SK-N-SH (cell line): ENCODE measurements around the gene ANO10. TPM values are rescaled to one million over a fixed set of nuclear protein-coding genes. Genes with fewer than 3 reads are reported as not detected.

ENCODE experiments used
- CTCF ChIA-PET: fragments of 300-600, 350-600 bp; formaldehyde crosslinking; extraction: SDS; loops from one replicate; lab custom pipeline; 2021; lab: Yijun Ruan, JAX
- POLR2A ChIA-PET: fragments of 350-600 bp; sonication (Branson Sonifier 250); formaldehyde crosslinking; extraction: SDS; loops from one replicate; lab custom pipeline; 2020; ENCODE audit warnings: antibody characterized with exemption, inconsistent platforms; lab: Yijun Ruan, JAX
- DNase-seq: peaks from one replicate; pipeline ENCODE4 v3.0.0; 2012
- H2AFZ ChIP-seq: fragments of 200-600 bp; sonication (generic); 2 replicates; pipeline ENCODE4 v1.8.1; 2016; ENCODE audit warnings: antibody characterized with exemption, mild to moderate bottlenecking, low read depth
- H3F3A ChIP-seq: fragments of 200-600 bp; sonication (generic); replicated peaks from 2 replicates; pipeline ENCODE3; 2016; ENCODE audit warnings: antibody characterized with exemption, mild to moderate bottlenecking; ENCODE audit not compliant: insufficient read depth
- H3K27ac ChIP-seq, 2 experiments: fragments of 200-500 bp in 1 of 2; fragments of 200-600 bp in 1 of 2; sonication (Bioruptor generic) in 1 of 2; sonication (generic), shearing (Covaris generic) in 1 of 2; 2 replicates each; pipeline versions ENCODE4 v1.5.1 to v1.6.1; 2014 to 2016; ENCODE audit warnings: low read depth in 2 of 2, inconsistent platforms in 1 of 2, low read length in 1 of 2, mild to moderate bottlenecking in 1 of 2, mixed read lengths in 1 of 2
- H3K27me3 ChIP-seq: fragments of 200-600 bp; sonication (generic), shearing (Covaris generic); 2 replicates; pipeline ENCODE4 v1.6.1; 2016; ENCODE audit warnings: mixed run types; ENCODE audit not compliant: insufficient read depth
- H3K36me3 ChIP-seq, 2 experiments: fragments of 200-500 bp in 1 of 2; fragments of 200-600 bp in 1 of 2; sonication (Bioruptor generic) in 1 of 2; sonication (generic) in 1 of 2; replicated peaks in 1 of 2; 2 replicates each; pipeline versions ENCODE3 to v1.5.1; 2014 to 2016; ENCODE audit warnings: low read length in 1 of 2, mild to moderate bottlenecking in 1 of 2; ENCODE audit not compliant: insufficient read depth in 2 of 2, control insufficient read depth in 1 of 2
- H3K4me1 ChIP-seq, 2 experiments: fragments of 200-500 bp in 1 of 2; fragments of 200-600 bp in 1 of 2; sonication (Bioruptor generic) in 1 of 2; sonication (generic), shearing (Covaris generic) in 1 of 2; 2 replicates each; pipeline versions ENCODE4 v1.5.1 to v1.6.1; 2014 to 2016; ENCODE audit warnings: low read depth in 1 of 2, low read length in 1 of 2, mixed run types in 1 of 2; ENCODE audit not compliant: insufficient read depth in 2 of 2, control insufficient read depth in 1 of 2
- H3K4me2 ChIP-seq: fragments of 200-600 bp; sonication (generic), shearing (Covaris generic); 2 replicates; pipeline ENCODE4 v1.6.1; 2017; ENCODE audit warnings: mixed run types
- H3K4me3 ChIP-seq, 2 experiments: fragments of 200-500 bp in 1 of 2; fragments of 200-600 bp in 1 of 2; sonication (Bioruptor generic) in 1 of 2; sonication (generic), shearing (Covaris generic) in 1 of 2; 2 replicates each; pipeline versions ENCODE4 v1.5.1 to v1.8.1; 2014 to 2016; ENCODE audit warnings: low read depth in 2 of 2, inconsistent platforms in 1 of 2, low read length in 1 of 2, mild to moderate bottlenecking in 1 of 2, mixed read lengths in 1 of 2, moderate library complexity in 1 of 2
- H3K79me2 ChIP-seq: fragments of 200-600 bp; sonication (generic); 2 replicates; pipeline ENCODE4 v1.8.1; 2017; ENCODE audit warnings: mild to moderate bottlenecking; ENCODE audit not compliant: insufficient read depth
- H3K9ac ChIP-seq: fragments of 200-600 bp; sonication (generic); 2 replicates; pipeline ENCODE4 v1.6.1; 2017; ENCODE audit warnings: mixed run types
- H3K9me2 ChIP-seq: fragments of 200-600 bp; sonication (generic); 2 replicates; pipeline ENCODE4 v1.6.1; 2017; ENCODE audit warnings: mixed run types
- H3K9me3 ChIP-seq: fragments of 200-600 bp; sonication (generic); 2 replicates; pipeline ENCODE4 v1.6.1; 2017; ENCODE audit warnings: mixed run types, mild to moderate bottlenecking, moderate library complexity
- H4K20me1 ChIP-seq: fragments of 200-600 bp; sonication (generic); 2 replicates; pipeline ENCODE4 v1.6.1; 2017; ENCODE audit warnings: mild to moderate bottlenecking, mixed run types; ENCODE audit not compliant: insufficient read depth
- FOSL2 ChIP-seq: IDR thresholded peaks from 2 replicates; pipeline ENCODE4 v1.4.0; 2012; ENCODE audit warnings: low read depth, mild to moderate bottlenecking, moderate library complexity, borderline replicate concordance
- FOXJ3 ChIP-seq: sonication (generic); formaldehyde crosslinking; IDR thresholded peaks from 2 replicates; pipeline ENCODE4 v1.5.1; 2020; ENCODE audit warnings: mild to moderate bottlenecking, missing genetic modification reagents
- FOXM1 ChIP-seq: IDR thresholded peaks from 2 replicates; pipeline ENCODE4 v1.4.0; 2012; ENCODE audit warnings: low read depth, mild to moderate bottlenecking
- JUND ChIP-seq: IDR thresholded peaks from 2 replicates; pipeline ENCODE4 v1.4.0; 2012
- MEF2A ChIP-seq: IDR thresholded peaks from 2 replicates; pipeline ENCODE4 v1.4.0; 2012; ENCODE audit warnings: low read depth, borderline replicate concordance
- MXI1 ChIP-seq: IDR thresholded peaks from 2 replicates; pipeline ENCODE4 v1.6.1; 2012; ENCODE audit warnings: mild to moderate bottlenecking, low read depth, low read length, improper control_type of control experiment
- NRF1 ChIP-seq: IDR thresholded peaks from 2 replicates; pipeline ENCODE4 v1.6.1; 2012; ENCODE audit warnings: low read depth, mild to moderate bottlenecking, low read length
- RAD21 ChIP-seq: IDR thresholded peaks from 2 replicates; pipeline ENCODE4 v1.6.1; 2012; ENCODE audit warnings: mild to moderate bottlenecking, low read length
- SMC3 ChIP-seq: IDR thresholded peaks from 2 replicates; pipeline ENCODE4 v1.6.1; 2012; ENCODE audit warnings: low read depth, low read length, improper control_type of control experiment
- TAF1 ChIP-seq: IDR thresholded peaks from 2 replicates; pipeline ENCODE4 v1.6.1; 2012; ENCODE audit warnings: low read depth, mild to moderate bottlenecking, low read length, moderate library complexity, borderline replicate concordance
- TEAD4 ChIP-seq: IDR thresholded peaks from 2 replicates; pipeline ENCODE4 v1.4.0; 2012; ENCODE audit warnings: mild to moderate bottlenecking, borderline replicate concordance; ENCODE audit not compliant: insufficient read depth
- WGBS: methylation state at CpG from one replicate; pipeline ENCODE4 v1.1.6; 2017; ENCODE audit warnings: low lambda C conversion rate; 5-methylcytosine and 5-hydroxymethylcytosine counted together
- polyA plus RNA-seq, 3 experiments: library from polyadenylated mRNA; depleted of rRNA; stranded (reverse); fragments of >200 nt; gene quantifications; 2 replicates each; pipeline ENCODE4 v1.2.3, GENCODE V29; 2012
- TF ChIP-seq, protein P1 (sequence below): IDR thresholded peaks from 2 replicates; pipeline ENCODE4 v1.4.0; 2012; ENCODE audit warnings: low read depth, borderline replicate concordance
- TF ChIP-seq, protein P2 (sequence below): IDR thresholded peaks from 2 replicates; pipeline ENCODE4; 2012
- TF ChIP-seq, protein P3 (sequence below): IDR thresholded peaks from 2 replicates; pipeline ENCODE4 v1.4.0; 2012; ENCODE audit warnings: low read depth, borderline replicate concordance

Gene ANO10
- polyA plus RNA-seq, 1 of the 3 experiments (the other 2 are of a cell fraction): 16.8 TPM

DNA sequence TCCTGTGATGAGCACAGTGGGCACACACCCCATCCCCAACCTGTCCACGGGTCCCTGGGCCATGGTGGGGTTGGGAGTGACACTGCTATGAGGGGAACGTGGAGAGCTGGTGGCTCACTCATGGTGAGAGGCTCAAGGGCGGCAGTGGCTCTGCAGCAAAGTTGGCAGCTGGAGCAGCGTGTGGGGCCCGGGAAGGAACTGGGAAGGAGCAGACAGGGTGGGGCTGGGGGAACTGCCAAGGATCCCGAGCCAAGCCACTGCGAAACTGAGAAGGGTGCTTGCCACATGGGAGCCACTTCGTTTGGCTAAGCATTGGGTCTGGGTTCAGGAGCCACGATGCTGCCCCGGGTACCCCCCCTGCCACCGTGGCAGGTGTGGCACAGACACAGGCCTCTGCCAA lies 255.3 kb downstream of the ANO10 start:
- Histone ChIP-seq H4K20me1 (no peaks in the 10 kb centered on the region), H3K4me1 (no peaks in the 10 kb centered on the region; a peak in 1 of 4 replicates), H3K9me3 (no peaks in the 10 kb centered on the region), H3K27ac (no peak overlapping the region), H3K36me3 (no peaks in the 10 kb centered on the region), H3K4me3 (no peak overlapping the region), H3K9ac (no peak overlapping the region), H3K27me3 (no peaks in the 10 kb centered on the region), H3F3A (no peaks in the 10 kb centered on the region), H3K9me2 (no peaks in the 10 kb centered on the region), H3K79me2 (no peaks in the 10 kb centered on the region), H2AFZ (no peak overlapping the region), H3K4me2 (no peak overlapping the region)
- ChIA-PET POLR2A (no interaction called here), CTCF (no interaction called here)
- TF ChIP-seq RAD21: no peak
- TF ChIP-seq TEAD4: no peak
- TF ChIP-seq, protein P1, sequence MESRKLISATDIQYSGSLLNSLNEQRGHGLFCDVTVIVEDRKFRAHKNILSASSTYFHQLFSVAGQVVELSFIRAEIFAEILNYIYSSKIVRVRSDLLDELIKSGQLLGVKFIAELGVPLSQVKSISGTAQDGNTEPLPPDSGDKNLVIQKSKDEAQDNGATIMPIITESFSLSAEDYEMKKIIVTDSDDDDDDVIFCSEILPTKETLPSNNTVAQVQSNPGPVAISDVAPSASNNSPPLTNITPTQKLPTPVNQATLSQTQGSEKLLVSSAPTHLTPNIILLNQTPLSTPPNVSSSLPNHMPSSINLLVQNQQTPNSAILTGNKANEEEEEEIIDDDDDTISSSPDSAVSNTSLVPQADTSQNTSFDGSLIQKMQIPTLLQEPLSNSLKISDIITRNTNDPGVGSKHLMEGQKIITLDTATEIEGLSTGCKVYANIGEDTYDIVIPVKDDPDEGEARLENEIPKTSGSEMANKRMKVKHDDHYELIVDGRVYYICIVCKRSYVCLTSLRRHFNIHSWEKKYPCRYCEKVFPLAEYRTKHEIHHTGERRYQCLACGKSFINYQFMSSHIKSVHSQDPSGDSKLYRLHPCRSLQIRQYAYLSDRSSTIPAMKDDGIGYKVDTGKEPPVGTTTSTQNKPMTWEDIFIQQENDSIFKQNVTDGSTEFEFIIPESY: no peak
- no peak for TF ChIP-seq JUND
- no peak for TF ChIP-seq FOXM1
- no peak for DNase-seq
- WGBS: 77% methylated on average over 4 of the region's 11 CpGs

DNA sequence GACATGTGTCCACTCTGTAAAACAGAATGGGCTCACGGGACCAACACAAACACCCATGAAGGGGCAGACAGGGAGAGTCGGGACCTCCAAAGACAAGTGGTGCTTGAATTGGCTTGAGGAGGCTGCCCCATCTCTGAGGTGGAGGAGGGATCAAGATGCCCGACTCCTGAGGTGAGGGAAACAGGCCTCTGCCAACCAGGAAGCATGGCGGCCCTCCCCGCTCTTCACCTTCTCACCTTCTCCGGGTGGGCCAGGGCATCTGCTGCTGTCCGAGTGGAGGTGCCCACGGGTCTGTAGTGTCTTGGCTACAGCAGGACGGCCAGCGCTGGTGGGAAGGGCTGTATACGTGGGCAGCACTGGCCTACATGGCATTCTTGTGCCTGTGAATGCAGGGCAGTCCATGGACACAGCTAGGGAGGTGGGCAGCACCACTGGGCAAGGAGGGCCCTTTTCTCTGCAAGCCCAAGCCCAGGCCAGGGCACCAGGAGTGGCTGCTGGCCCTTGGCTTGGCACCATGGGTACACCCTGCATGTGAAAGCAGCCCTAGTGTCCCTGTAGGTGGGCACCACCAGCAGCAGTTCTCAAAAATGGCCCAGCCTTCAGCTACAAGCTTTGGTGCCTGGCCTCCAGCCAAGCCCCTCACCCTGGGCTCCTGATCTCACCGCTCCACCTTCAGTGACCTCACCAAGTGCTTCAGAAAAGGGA lies 256.1 kb downstream of the ANO10 start:
- H3K27ac ChIP-seq: no peak overlapping the region

More for the DNA sequence above, 256.1 kb downstream of the ANO10 start:
- TF ChIP-seq TEAD4 (no peak), MEF2A (no peak), TAF1 (no peak), NRF1 (no peak), FOSL2 (no peak), RAD21 (no peak), SMC3 (no peak), MXI1 (no peak), FOXJ3 (CRISPR knock-in tag) (no peak), JUND (no peak)
- TF ChIP-seq, protein P2, sequence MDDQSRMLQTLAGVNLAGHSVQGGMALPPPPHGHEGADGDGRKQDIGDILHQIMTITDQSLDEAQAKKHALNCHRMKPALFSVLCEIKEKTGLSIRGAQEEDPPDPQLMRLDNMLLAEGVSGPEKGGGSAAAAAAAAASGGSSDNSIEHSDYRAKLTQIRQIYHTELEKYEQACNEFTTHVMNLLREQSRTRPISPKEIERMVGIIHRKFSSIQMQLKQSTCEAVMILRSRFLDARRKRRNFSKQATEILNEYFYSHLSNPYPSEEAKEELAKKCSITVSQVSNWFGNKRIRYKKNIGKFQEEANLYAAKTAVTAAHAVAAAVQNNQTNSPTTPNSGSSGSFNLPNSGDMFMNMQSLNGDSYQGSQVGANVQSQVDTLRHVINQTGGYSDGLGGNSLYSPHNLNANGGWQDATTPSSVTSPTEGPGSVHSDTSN: no peak
- TF ChIP-seq, protein P3, sequence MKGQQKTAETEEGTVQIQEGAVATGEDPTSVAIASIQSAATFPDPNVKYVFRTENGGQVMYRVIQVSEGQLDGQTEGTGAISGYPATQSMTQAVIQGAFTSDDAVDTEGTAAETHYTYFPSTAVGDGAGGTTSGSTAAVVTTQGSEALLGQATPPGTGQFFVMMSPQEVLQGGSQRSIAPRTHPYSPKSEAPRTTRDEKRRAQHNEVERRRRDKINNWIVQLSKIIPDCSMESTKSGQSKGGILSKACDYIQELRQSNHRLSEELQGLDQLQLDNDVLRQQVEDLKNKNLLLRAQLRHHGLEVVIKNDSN: no peak
- TF ChIP-seq, protein P1: no peak
- no peaks in the 10 kb centered on the region for H4K20me1 ChIP-seq
- no peaks in the 10 kb centered on the region for H3K27me3 ChIP-seq
- H3K79me2 ChIP-seq: no peaks in the 10 kb centered on the region
- WGBS: 88% methylated on average over 9 of the region's 12 CpGs
- no peaks in the 10 kb centered on the region for H3K9me3 ChIP-seq
- ChIA-PET POLR2A (no interaction called here), CTCF (no interaction called here)
- H3K4me2 ChIP-seq: no peak overlapping the region
- no peak overlapping the region for H2AFZ ChIP-seq
- no peaks in the 10 kb centered on the region for H3F3A ChIP-seq
- H3K4me1 ChIP-seq: no peaks in the 10 kb centered on the region; a peak in 1 of 4 replicates
- H3K9me2 ChIP-seq: no peaks in the 10 kb centered on the region
- DNase-seq: no peak
- no peak overlapping the region for H3K9ac ChIP-seq
- no peak overlapping the region for H3K4me3 ChIP-seq
- no peaks in the 10 kb centered on the region for H3K36me3 ChIP-seq
